NCI-H345 treated with DMSO at 0.1 percent for 48 hours (cell line): Measurements from ENCODE around the gene GSKIP.

Source experiments
- DNase-seq: peaks from one replicate; lab custom pipeline; 2025; ENCODE audit not compliant: unreplicated experiment; lab: John Stamatoyannopoulos, UW

GSKIP gene

GRCh38 chr14:96416292-96416691, 53.0 kb downstream of the GSKIP start:
- no peak for DNase-seq

GRCh38 chr14:96417254-96417653, 53.9 kb downstream of the GSKIP start:
- no peak for DNase-seq

- DNase-seq: no peak
Measured at GRCh38 chr14:96418075-96418474, 54.7 kb downstream of the GSKIP start.

- DNase-seq: no peak
Measured at GRCh38 chr14:96421236-96421635, 57.9 kb downstream of the GSKIP start.

- DNase-seq: no peak
Measured at GRCh38 chr14:96422992-96423391, 59.7 kb downstream of the GSKIP start.

- no peak for DNase-seq
Measured at GRCh38 chr14:96423446-96424108, 60.3 kb downstream of the GSKIP start.

GRCh38 chr14:96424109-96424989, 61.0 kb downstream of the GSKIP start:
- DNase-seq: peak; percentile 27

- no peak for DNase-seq
Measured at GRCh38 chr14:96434040-96434439, 70.7 kb downstream of the GSKIP start.
